HG03064 (cell line): ENCODE measurements around the gene SLC9A3.

Experiments used
- ATAC-seq: cut with Tn5 transposase; IDR thresholded peaks from one replicate; pipeline ENCODE4 v1.9.1; 2021; ENCODE audit warnings: low read depth; ENCODE audit not compliant: unreplicated experiment

The SLC9A3 gene

DNA sequence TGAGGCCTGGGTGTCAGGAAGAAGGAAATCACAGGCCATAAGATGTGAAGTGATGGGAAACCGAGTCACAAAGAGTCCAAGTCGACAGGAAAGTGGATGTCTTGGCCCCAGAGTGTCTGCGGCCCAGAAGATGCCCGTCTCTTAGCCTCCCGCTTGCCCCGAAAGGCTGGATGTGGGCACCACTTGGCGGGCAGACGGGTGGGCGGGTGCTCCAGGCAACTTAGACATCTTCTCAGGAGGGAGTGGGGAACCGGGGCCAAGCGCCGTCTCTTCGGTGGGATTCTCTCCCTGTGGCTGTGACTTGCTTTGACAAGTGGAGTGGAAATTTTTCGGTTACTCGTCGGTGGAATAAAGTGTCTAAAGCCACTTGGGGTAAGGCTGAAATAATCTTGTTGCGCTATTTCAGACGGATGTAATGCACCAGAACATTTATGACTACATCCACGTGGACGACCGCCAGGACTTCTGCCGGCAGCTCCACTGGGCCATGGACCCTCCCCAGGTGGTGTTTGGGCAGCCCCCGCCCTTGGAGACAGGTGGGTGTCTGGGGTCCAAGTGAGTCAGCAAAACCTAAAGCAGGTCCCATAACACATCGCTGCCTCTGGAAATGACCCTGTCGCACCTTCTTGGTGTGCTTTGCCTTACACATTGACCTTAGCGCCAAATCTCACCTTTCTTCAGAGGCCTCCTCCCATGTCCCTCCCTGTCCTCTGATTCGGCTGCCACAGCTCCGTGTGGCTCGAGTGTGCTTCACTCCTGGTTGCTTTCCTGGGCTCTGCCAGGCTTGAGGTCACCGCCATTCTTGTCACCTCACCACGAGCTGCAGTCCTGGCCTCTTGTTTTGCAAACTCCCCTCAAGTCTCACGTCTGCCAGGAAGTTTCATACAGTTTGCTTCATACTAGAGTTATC, 101.7 kb downstream of the SLC9A3 start:
- ATAC-seq = no peak

DNA sequence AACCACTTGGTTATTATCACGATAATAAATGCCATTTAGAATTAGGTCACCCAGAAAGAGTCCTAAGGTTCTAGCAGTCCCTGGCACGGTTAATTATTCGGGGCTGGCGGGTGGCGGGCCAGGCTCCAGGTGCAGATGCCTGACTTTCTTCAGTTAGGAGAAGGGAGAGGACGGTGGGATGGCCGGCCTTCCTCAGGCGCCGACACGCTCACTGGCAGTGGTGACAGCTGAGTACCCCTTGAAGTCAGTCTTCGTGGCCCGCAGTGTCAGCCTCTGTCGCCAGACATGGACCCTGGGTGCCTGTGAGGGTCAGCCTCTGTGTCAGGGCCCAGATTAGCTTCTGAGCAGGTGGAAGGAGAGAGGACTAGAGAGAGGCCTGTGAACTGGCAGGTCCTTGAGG, 102.3 kb downstream of the SLC9A3 start:
- no peak for ATAC-seq

DNA sequence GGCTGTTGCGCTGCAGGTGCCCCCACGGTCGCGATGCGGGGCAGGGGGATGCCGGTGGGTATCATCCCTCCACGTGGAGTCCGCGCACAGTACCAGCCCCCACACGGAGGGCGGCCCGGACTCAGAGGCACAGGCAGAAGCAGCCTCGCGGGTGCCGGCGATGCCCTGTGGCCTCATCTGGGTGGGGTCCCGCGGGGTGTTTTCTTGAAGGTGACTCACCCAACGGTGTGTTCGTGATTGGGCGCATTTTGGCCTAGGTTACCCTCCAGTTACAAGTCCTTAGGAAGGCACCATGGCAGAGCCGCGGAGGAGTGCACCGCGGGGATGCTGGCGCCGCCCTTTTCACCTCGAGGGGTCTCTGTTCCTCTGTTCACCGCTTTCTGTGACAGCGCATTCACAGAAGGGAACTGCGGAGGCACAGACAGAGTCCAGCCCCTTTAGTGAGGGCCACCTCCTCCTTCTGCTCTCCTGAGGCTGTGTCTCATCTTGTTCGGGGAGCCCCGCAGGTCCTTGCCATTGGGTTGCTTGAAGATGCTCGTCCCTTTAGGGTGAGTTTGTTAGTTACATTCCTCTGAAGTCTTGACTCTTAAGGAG, 102.9 kb downstream of the SLC9A3 start:
- no peak for ATAC-seq

DNA sequence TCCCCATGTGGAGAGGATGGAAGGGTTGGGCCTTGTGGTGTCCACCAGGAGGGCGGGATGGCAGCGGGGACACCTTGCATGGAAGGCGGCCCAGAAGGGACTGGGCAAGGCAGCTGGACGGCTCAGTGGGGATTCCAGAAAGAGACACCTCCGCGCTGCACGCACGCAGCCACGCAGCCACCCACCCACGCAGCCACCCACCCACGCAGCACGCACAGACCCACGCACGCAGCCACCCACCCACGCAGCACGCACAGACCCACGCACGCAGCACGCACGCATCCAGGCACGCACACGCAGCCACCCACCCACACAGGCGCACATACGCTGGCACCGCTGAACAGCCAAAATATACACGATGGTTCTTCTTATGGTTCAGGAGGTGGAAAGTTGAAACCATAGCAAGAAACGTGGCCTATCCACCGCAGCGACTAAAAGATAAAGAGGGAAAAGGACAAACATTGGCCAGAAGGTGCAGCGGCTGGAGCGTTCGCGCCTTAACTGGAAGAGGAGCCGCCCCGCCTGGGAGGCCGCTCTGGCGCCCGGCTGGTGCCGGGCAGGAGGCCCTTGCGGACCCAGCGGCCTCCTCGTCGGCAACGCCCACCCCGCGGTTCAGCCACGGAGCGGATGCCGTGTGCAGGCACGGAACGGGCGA, 103.5 kb downstream of the SLC9A3 start:
- no peak for ATAC-seq
